IPS-18a (cell line): ENCODE results near the gene IMMP2L.

ENCODE experiments used
- H3K27ac ChIP-seq: one replicate; pipeline ENCODE4 v1.5.1; 2013; ENCODE audit warnings: low read length
- H3K27me3 ChIP-seq: one replicate; pipeline ENCODE4 v1.6.1; 2013; ENCODE audit warnings: mild to moderate bottlenecking, low read length; ENCODE audit not compliant: control insufficient read depth, insufficient read depth
- H3K36me3 ChIP-seq: one replicate; pipeline ENCODE4 v1.6.1; 2013; ENCODE audit warnings: low read depth, low read length; ENCODE audit not compliant: control insufficient read depth
- H3K4me1 ChIP-seq: one replicate; pipeline ENCODE4 v1.6.1; 2013; ENCODE audit warnings: low read depth, low read length; ENCODE audit not compliant: control insufficient read depth
- H3K4me3 ChIP-seq: one replicate; pipeline ENCODE4 v1.5.1; 2013; ENCODE audit warnings: low read length
- H3K9ac ChIP-seq: one replicate; pipeline ENCODE4 v1.6.1; 2013; ENCODE audit warnings: mild to moderate bottlenecking, low read length, moderate library complexity
- H3K9me3 ChIP-seq: one replicate; pipeline ENCODE4 v1.6.1; 2013; ENCODE audit warnings: low read depth, low read length; ENCODE audit not compliant: control insufficient read depth

Gene IMMP2L

GRCh38 chr7:111126987-111127386 is 435.3 kb downstream of the IMMP2L start:
- H3K9me3 ChIP-seq, result no peaks in the 10 kb centered on the region
- no peak overlapping the region for H3K27ac ChIP-seq
- no peaks in the 10 kb centered on the region for H3K4me1 ChIP-seq
- no peaks in the 10 kb centered on the region for H3K27me3 ChIP-seq
- no peak overlapping the region for H3K9ac ChIP-seq
- H3K4me3 ChIP-seq, result no peak overlapping the region
- no peaks in the 10 kb centered on the region for H3K36me3 ChIP-seq

GRCh38 chr7:111115966-111116365 is 446.3 kb downstream of the IMMP2L start:
- H3K4me3 ChIP-seq, result no peak overlapping the region
- no peaks in the 10 kb centered on the region for H3K27me3 ChIP-seq
- H3K4me1 ChIP-seq, result no peaks in the 10 kb centered on the region
- H3K36me3 ChIP-seq, result no peaks in the 10 kb centered on the region
- no peak overlapping the region for H3K9ac ChIP-seq
- no peaks in the 10 kb centered on the region for H3K9me3 ChIP-seq
- H3K27ac ChIP-seq, result no peak overlapping the region

- no peaks in the 10 kb centered on the region for H3K4me1 ChIP-seq
- H3K4me3 ChIP-seq, result no peak overlapping the region
- no peak overlapping the region for H3K27ac ChIP-seq
- H3K36me3 ChIP-seq, result no peaks in the 10 kb centered on the region
- no peak overlapping the region for H3K9ac ChIP-seq
- no peaks in the 10 kb centered on the region for H3K9me3 ChIP-seq
- no peaks in the 10 kb centered on the region for H3K27me3 ChIP-seq
Measured at GRCh38 chr7:111113263-111114017, 448.9 kb downstream of the IMMP2L start.

- no peaks in the 10 kb centered on the region for H3K27me3 ChIP-seq
- H3K9ac ChIP-seq, result no peak overlapping the region
- no peaks in the 10 kb centered on the region for H3K36me3 ChIP-seq
- no peak overlapping the region for H3K4me3 ChIP-seq
- H3K4me1 ChIP-seq, result no peaks in the 10 kb centered on the region
- no peaks in the 10 kb centered on the region for H3K9me3 ChIP-seq
- no peak overlapping the region for H3K27ac ChIP-seq
Measured at GRCh38 chr7:111112439-111112838, 449.9 kb downstream of the IMMP2L start.

GRCh38 chr7:111108496-111108895 is 453.8 kb downstream of the IMMP2L start:
- Histone ChIP-seq H3K27ac (no peak overlapping the region), H3K4me1 (peaks cover 18% of the 10 kb centered on the region), H3K36me3 (no peaks in the 10 kb centered on the region), H3K9me3 (no peaks in the 10 kb centered on the region), H3K27me3 (no peaks in the 10 kb centered on the region), H3K9ac (no peak overlapping the region), H3K4me3 (no peak overlapping the region)

- no peaks in the 10 kb centered on the region for H3K9me3 ChIP-seq
- H3K4me3 ChIP-seq, result no peak overlapping the region
- H3K27ac ChIP-seq, result no peak overlapping the region
- H3K9ac ChIP-seq, result no peak overlapping the region
- no peaks in the 10 kb centered on the region for H3K27me3 ChIP-seq
- H3K4me1 ChIP-seq, result peaks cover 18% of the 10 kb centered on the region
- no peaks in the 10 kb centered on the region for H3K36me3 ChIP-seq
Measured at GRCh38 chr7:111108000-111108399, 454.3 kb downstream of the IMMP2L start.

- Histone ChIP-seq H3K9ac (no peak overlapping the region), H3K4me1 (peaks cover 18% of the 10 kb centered on the region), H3K27me3 (no peaks in the 10 kb centered on the region), H3K27ac (no peak overlapping the region), H3K36me3 (no peaks in the 10 kb centered on the region), H3K9me3 (no peaks in the 10 kb centered on the region), H3K4me3 (no peak overlapping the region)
Measured at GRCh38 chr7:111107579-111107978, 454.7 kb downstream of the IMMP2L start.

GRCh38 chr7:111105269-111105668 is 457.0 kb downstream of the IMMP2L start:
- Histone ChIP-seq H3K27ac (no peak overlapping the region), H3K9ac (no peak overlapping the region), H3K4me3 (no peak overlapping the region), H3K4me1 (peaks cover 18% of the 10 kb centered on the region), H3K9me3 (no peaks in the 10 kb centered on the region), H3K27me3 (no peaks in the 10 kb centered on the region), H3K36me3 (no peaks in the 10 kb centered on the region)

- Histone ChIP-seq H3K27me3 (no peaks in the 10 kb centered on the region), H3K36me3 (no peaks in the 10 kb centered on the region), H3K4me1 (peaks cover 18% of the 10 kb centered on the region), H3K9ac (no peak overlapping the region), H3K4me3 (no peak overlapping the region), H3K27ac (no peak overlapping the region), H3K9me3 (no peaks in the 10 kb centered on the region)
Measured at GRCh38 chr7:111104710-111105109, 457.6 kb downstream of the IMMP2L start.

GRCh38 chr7:111103678-111104274 is 458.5 kb downstream of the IMMP2L start:
- Histone ChIP-seq H3K27me3 (no peaks in the 10 kb centered on the region), H3K9me3 (no peaks in the 10 kb centered on the region), H3K4me1 (peaks cover 18% of the 10 kb centered on the region), H3K36me3 (no peaks in the 10 kb centered on the region), H3K9ac (no peak overlapping the region), H3K27ac (no peak overlapping the region), H3K4me3 (no peak overlapping the region)

GRCh38 chr7:111103136-111103535 is 459.2 kb downstream of the IMMP2L start:
- peaks cover 22% of the 10 kb centered on the region for H3K4me1 ChIP-seq
- H3K27me3 ChIP-seq, result no peaks in the 10 kb centered on the region
- H3K36me3 ChIP-seq, result no peaks in the 10 kb centered on the region
- H3K9me3 ChIP-seq, result no peaks in the 10 kb centered on the region
- H3K9ac ChIP-seq, result no peak overlapping the region
- H3K4me3 ChIP-seq, result no peak overlapping the region
- H3K27ac ChIP-seq, result no peak overlapping the region
